T-helper 1 cell treated with Interleukin-12 subunit alpha and Interleukin-12 subunit beta and Interleukin-4 antibody, amounts not matched to agents 30 μg/mL and 1 μg/mL, for 36 hours (primary cell): Measurements from ENCODE around the gene HSPA12B.

Experiments used
- H3K27ac Mint-ChIP-seq: one replicate; pipeline ENCODE4 v1.8.0; 2021; ENCODE audit warnings: mild to moderate bottlenecking, mixed read lengths
- H3K27me3 Mint-ChIP-seq: one replicate; pipeline ENCODE4 v1.8.0; 2021; ENCODE audit warnings: low read depth, mixed read lengths
- H3K36me3 Mint-ChIP-seq: one replicate; pipeline ENCODE4 v1.8.0; 2021; ENCODE audit warnings: low read depth, mixed read lengths
- H3K4me1 Mint-ChIP-seq: one replicate; pipeline ENCODE4 v1.8.0; 2021; ENCODE audit warnings: low read depth, mixed read lengths
- H3K4me3 Mint-ChIP-seq: one replicate; pipeline ENCODE4 v1.8.0; 2021; ENCODE audit warnings: mild to moderate bottlenecking, moderate library complexity, mixed read lengths
- H3K9me3 Mint-ChIP-seq: one replicate; pipeline ENCODE4 v1.8.0; 2021; ENCODE audit warnings: mixed read lengths

Gene HSPA12B

GRCh38 chr20:3732327-3733118 lies at the start of gene HSPA12B:
Gene HSPA12B, plus strand, starts transcription at chr20:3732685. Its CDS starts 5,990 bp downstream, at chr20:3738675.
- Mint-ChIP-seq H3K9me3 (no peaks in the 10 kb centered on the region), H3K4me1 (peaks cover 4% of the 10 kb centered on the region), H3K27ac (no peak within 1 kb of the TSS), H3K4me3 (no peak within 1 kb of the TSS), H3K27me3 (peaks cover 64% of the 10 kb centered on the region), H3K36me3 (no peaks in the 10 kb centered on the region)

GRCh38 chr20:3685341-3685740 lies 47.1 kb upstream of the HSPA12B start:
- Mint-ChIP-seq H3K36me3 (no peaks in the 10 kb centered on the region), H3K4me3 (no peak overlapping the region), H3K27ac (no peak overlapping the region), H3K27me3 (peaks cover 49% of the 10 kb centered on the region), H3K4me1 (no peaks in the 10 kb centered on the region), H3K9me3 (no peaks in the 10 kb centered on the region)

- Mint-ChIP-seq H3K4me1 (no peaks in the 10 kb centered on the region), H3K36me3 (no peaks in the 10 kb centered on the region), H3K9me3 (no peaks in the 10 kb centered on the region), H3K27me3 (peaks cover 40% of the 10 kb centered on the region), H3K4me3 (no peak overlapping the region), H3K27ac (no peak overlapping the region)
These were observed 46.1 kb upstream of the HSPA12B start for GRCh38 chr20:3686421-3686820.

GRCh38 chr20:3686867-3687321 lies 45.6 kb upstream of the HSPA12B start:
- H3K4me1 Mint-ChIP-seq, result no peaks in the 10 kb centered on the region
- no peak overlapping the region for H3K27ac Mint-ChIP-seq
- H3K27me3 Mint-ChIP-seq, result peaks cover 38% of the 10 kb centered on the region
- H3K36me3 Mint-ChIP-seq, result no peaks in the 10 kb centered on the region
- no peak overlapping the region for H3K4me3 Mint-ChIP-seq
- no peaks in the 10 kb centered on the region for H3K9me3 Mint-ChIP-seq

GRCh38 chr20:3687655-3688054 lies 44.8 kb upstream of the HSPA12B start:
- Mint-ChIP-seq H3K9me3 (no peaks in the 10 kb centered on the region), H3K36me3 (no peaks in the 10 kb centered on the region), H3K4me3 (no peak overlapping the region), H3K27me3 (peaks cover 34% of the 10 kb centered on the region), H3K4me1 (no peaks in the 10 kb centered on the region), H3K27ac (no peak overlapping the region)

GRCh38 chr20:3689978-3690377 lies 42.5 kb upstream of the HSPA12B start:
- H3K4me1 Mint-ChIP-seq, result no peaks in the 10 kb centered on the region
- no peak overlapping the region for H3K4me3 Mint-ChIP-seq
- no peaks in the 10 kb centered on the region for H3K36me3 Mint-ChIP-seq
- H3K9me3 Mint-ChIP-seq, result no peaks in the 10 kb centered on the region
- H3K27me3 Mint-ChIP-seq, result peaks cover 14% of the 10 kb centered on the region
- no peak overlapping the region for H3K27ac Mint-ChIP-seq

- H3K4me3 Mint-ChIP-seq, result no peak overlapping the region
- H3K4me1 Mint-ChIP-seq, result no peaks in the 10 kb centered on the region
- H3K36me3 Mint-ChIP-seq, result no peaks in the 10 kb centered on the region
- no peak overlapping the region for H3K27ac Mint-ChIP-seq
- H3K27me3 Mint-ChIP-seq, result peaks cover 11% of the 10 kb centered on the region
- no peaks in the 10 kb centered on the region for H3K9me3 Mint-ChIP-seq
These were observed 42.1 kb upstream of the HSPA12B start for GRCh38 chr20:3690413-3690812.

- peaks cover 7% of the 10 kb centered on the region for H3K27me3 Mint-ChIP-seq
- no peak overlapping the region for H3K4me3 Mint-ChIP-seq
- no peaks in the 10 kb centered on the region for H3K9me3 Mint-ChIP-seq
- no peaks in the 10 kb centered on the region for H3K4me1 Mint-ChIP-seq
- no peak overlapping the region for H3K27ac Mint-ChIP-seq
- H3K36me3 Mint-ChIP-seq, result no peaks in the 10 kb centered on the region
These were observed 41.2 kb upstream of the HSPA12B start for GRCh38 chr20:3691306-3691705.

GRCh38 chr20:3691897-3692296 lies 40.6 kb upstream of the HSPA12B start:
- Mint-ChIP-seq H3K9me3 (no peaks in the 10 kb centered on the region), H3K4me1 (no peaks in the 10 kb centered on the region), H3K27me3 (peaks cover 3% of the 10 kb centered on the region), H3K4me3 (no peak overlapping the region), H3K36me3 (no peaks in the 10 kb centered on the region), H3K27ac (no peak overlapping the region)

- Mint-ChIP-seq H3K9me3 (no peaks in the 10 kb centered on the region), H3K27me3 (no peaks in the 10 kb centered on the region), H3K36me3 (no peaks in the 10 kb centered on the region), H3K27ac (no peak overlapping the region), H3K4me3 (no peak overlapping the region), H3K4me1 (no peaks in the 10 kb centered on the region)
These were observed 39.7 kb upstream of the HSPA12B start for GRCh38 chr20:3692706-3693294.

GRCh38 chr20:3693376-3693775 lies 39.1 kb upstream of the HSPA12B start:
- Mint-ChIP-seq H3K4me3 (no peak overlapping the region), H3K4me1 (no peaks in the 10 kb centered on the region), H3K27me3 (no peaks in the 10 kb centered on the region), H3K36me3 (no peaks in the 10 kb centered on the region), H3K27ac (no peak overlapping the region), H3K9me3 (no peaks in the 10 kb centered on the region)

GRCh38 chr20:3694864-3695263 lies 37.6 kb upstream of the HSPA12B start:
- Mint-ChIP-seq H3K9me3 (no peaks in the 10 kb centered on the region), H3K36me3 (no peaks in the 10 kb centered on the region), H3K27ac (no peak overlapping the region), H3K4me1 (no peaks in the 10 kb centered on the region), H3K27me3 (no peaks in the 10 kb centered on the region), H3K4me3 (no peak overlapping the region)

GRCh38 chr20:3696200-3696599 lies 36.3 kb upstream of the HSPA12B start:
- H3K27ac Mint-ChIP-seq, result no peak overlapping the region
- no peak overlapping the region for H3K4me3 Mint-ChIP-seq
- H3K36me3 Mint-ChIP-seq, result no peaks in the 10 kb centered on the region
- no peaks in the 10 kb centered on the region for H3K4me1 Mint-ChIP-seq
- H3K27me3 Mint-ChIP-seq, result no peaks in the 10 kb centered on the region
- no peaks in the 10 kb centered on the region for H3K9me3 Mint-ChIP-seq

- H3K27ac Mint-ChIP-seq, result no peak overlapping the region
- H3K27me3 Mint-ChIP-seq, result no peaks in the 10 kb centered on the region
- H3K4me1 Mint-ChIP-seq, result no peaks in the 10 kb centered on the region
- H3K9me3 Mint-ChIP-seq, result no peaks in the 10 kb centered on the region
- no peak overlapping the region for H3K4me3 Mint-ChIP-seq
- no peaks in the 10 kb centered on the region for H3K36me3 Mint-ChIP-seq
These were observed 35.5 kb upstream of the HSPA12B start for GRCh38 chr20:3696745-3697587.
